CD4-positive, CD25-positive, alpha-beta regulatory T cell (primary cell): Measurements from ENCODE around the gene TMEM259. TPM values are rescaled to one million over a fixed set of nuclear protein-coding genes. Genes with fewer than 3 reads are reported as not detected.
A peak's percentile ranks its signal among the peaks of the same experiment; 100 is the strongest.

ENCODE experiments used
- ATAC-seq, 2 donors: fragments of 150-1000 bp; cut with Tn5 transposase; one replicate each; pipeline ENCODE4 v1.10.0; 2021; ENCODE audit warnings: low read depth in 2 of 2, moderate number of reproducible peaks in 2 of 2, moderate library complexity in 1 of 2
- DNase-seq, 3 donors: peaks; one replicate each; pipeline versions ENCODE4 v3.0.0 to v3.0.0-alpha.2; 2012 to 2022; ENCODE audit warnings: mixed read lengths in 1 of 3
- H3K27ac ChIP-seq: one replicate; pipeline ENCODE4 v1.7.0; 2013; ENCODE audit warnings: mild to moderate bottlenecking, low read length; ENCODE audit not compliant: insufficient read depth, poor library complexity, severe bottlenecking
- H3K27me3 ChIP-seq: one replicate; pipeline ENCODE4 v1.7.0; 2013; ENCODE audit warnings: low read length; ENCODE audit not compliant: control insufficient read depth, insufficient read depth
- H3K36me3 ChIP-seq: one replicate; pipeline ENCODE4 v1.7.0; 2013; ENCODE audit warnings: mild to moderate bottlenecking, low read length, moderate library complexity; ENCODE audit not compliant: control insufficient read depth, insufficient read depth
- H3K4me1 ChIP-seq: 2 replicates; pipeline ENCODE4 v1.7.0; 2013; ENCODE audit warnings: mild to moderate bottlenecking, low read length; ENCODE audit not compliant: insufficient read depth, control insufficient read depth, poor library complexity, severe bottlenecking
- H3K4me3 ChIP-seq: one replicate; pipeline ENCODE4 v1.7.0; 2013; ENCODE audit warnings: low read depth, mild to moderate bottlenecking, low read length, moderate library complexity
- H3K9me3 ChIP-seq, 2 experiments: 1 replicate in 1 of 2; 2 replicates in 1 of 2; pipeline ENCODE4 v1.7.0; 2013; ENCODE audit warnings: low read length in 2 of 2, mild to moderate bottlenecking in 1 of 2, moderate library complexity in 1 of 2; ENCODE audit not compliant: control insufficient read depth in 2 of 2
- H3K27ac Mint-ChIP-seq, 3 donors: one replicate each; pipeline ENCODE4 v1.8.0; 2020 to 2022; ENCODE audit warnings: mild to moderate bottlenecking in 3 of 3, mixed read lengths in 3 of 3, moderate library complexity in 2 of 3
- H3K27me3 Mint-ChIP-seq: one replicate; pipeline ENCODE4 v1.8.0; 2022; ENCODE audit warnings: mild to moderate bottlenecking, mixed read lengths
- H3K36me3 Mint-ChIP-seq: one replicate; pipeline ENCODE4 v1.8.0; 2020; ENCODE audit warnings: mixed read lengths
- H3K4me1 Mint-ChIP-seq, 4 donors: one replicate each; pipeline ENCODE4 v1.8.0; 2020 to 2022; ENCODE audit warnings: mixed read lengths in 4 of 4, mild to moderate bottlenecking in 1 of 4
- H3K4me3 Mint-ChIP-seq, 4 donors: one replicate each; pipeline ENCODE4 v1.8.0; 2020 to 2022; ENCODE audit warnings: mild to moderate bottlenecking in 4 of 4, mixed read lengths in 4 of 4, moderate library complexity in 3 of 4
- H3K9me3 Mint-ChIP-seq, 7 donors: one replicate each; pipeline ENCODE4 v1.8.0; 2020 to 2022; ENCODE audit warnings: mixed read lengths in 7 of 7, mild to moderate bottlenecking in 3 of 7, moderate library complexity in 2 of 7
- polyA plus RNA-seq, 4 donors: library from polyadenylated mRNA; unstranded; fragments of 300-500 nt; fragmentation: Illumina TruSeq; gene quantifications; one replicate each; pipeline ENCODE4 v1.2.3, GENCODE V29; 2021
- total RNA-seq: library from RNA; stranded (reverse); gene quantifications from one replicate; pipeline ENCODE4 v1.2.3, GENCODE V29; 2022

TMEM259 gene
- 339 TPM for total RNA-seq
- 10 to 100 TPM; 51.6 to 67.1 (median 54.2) TPM for polyA plus RNA-seq

DNA sequence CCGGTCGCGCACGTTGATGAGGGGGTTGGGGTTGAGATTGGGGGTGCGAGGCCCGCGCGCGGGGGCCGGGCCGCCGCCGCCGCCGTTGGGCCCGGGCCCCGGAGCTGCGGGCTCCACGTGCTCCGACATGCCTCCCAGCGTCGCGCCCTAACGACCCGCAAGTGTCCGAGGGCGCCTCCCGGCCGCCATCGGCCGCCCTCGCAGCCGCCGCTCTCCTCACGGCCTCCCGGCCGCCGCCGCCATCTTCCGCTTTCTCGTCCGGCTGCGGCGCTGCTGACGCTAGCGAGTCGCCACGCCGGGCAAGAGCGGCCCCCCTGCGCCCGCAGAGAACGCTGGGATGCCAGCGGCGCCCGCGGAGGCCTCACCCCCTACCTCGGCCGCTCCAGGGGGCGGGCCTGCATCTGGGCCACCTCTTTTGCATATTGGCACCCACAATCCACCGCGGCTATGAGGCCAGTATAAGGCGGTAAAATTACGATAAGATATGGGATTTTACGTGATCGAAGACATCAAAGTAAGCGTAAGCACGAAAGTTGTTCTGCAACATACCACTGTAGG lies at the start of gene TMEM259:
TMEM259 (minus strand) TSS at position 256 of the 558 bp plus-strand sequence; CDS start at position 129, 127 bp downstream.
- ATAC-seq (peak; percentile 92), DNase-seq (peak; percentile 96 to 98 (median 97))
- Mint-ChIP-seq H3K4me3 (peak within 1 kb of the TSS; percentile 88 to 95 (median 94)), H3K27me3 (peaks cover 13% of the 10 kb centered on the region), H3K36me3 (no peaks in the 10 kb centered on the region), H3K4me1 (peaks cover 0 to 51% (median 18%) of the 10 kb centered on the region in 4 donors), H3K27ac (peak within 1 kb of the TSS; percentile 99 to 100 (median 99)), H3K9me3 (no peaks in the 10 kb centered on the region)
- H3K36me3 ChIP-seq = no peaks in the 10 kb centered on the region
- no peaks in the 10 kb centered on the region for H3K9me3 ChIP-seq
- peak within 1 kb of the TSS; percentile 67 for H3K4me3 ChIP-seq
- no peaks in the 10 kb centered on the region for H3K27me3 ChIP-seq
- H3K4me1 ChIP-seq = peaks cover 54% of the 10 kb centered on the region
- H3K27ac ChIP-seq = peak within 1 kb of the TSS; percentile 98

DNA sequence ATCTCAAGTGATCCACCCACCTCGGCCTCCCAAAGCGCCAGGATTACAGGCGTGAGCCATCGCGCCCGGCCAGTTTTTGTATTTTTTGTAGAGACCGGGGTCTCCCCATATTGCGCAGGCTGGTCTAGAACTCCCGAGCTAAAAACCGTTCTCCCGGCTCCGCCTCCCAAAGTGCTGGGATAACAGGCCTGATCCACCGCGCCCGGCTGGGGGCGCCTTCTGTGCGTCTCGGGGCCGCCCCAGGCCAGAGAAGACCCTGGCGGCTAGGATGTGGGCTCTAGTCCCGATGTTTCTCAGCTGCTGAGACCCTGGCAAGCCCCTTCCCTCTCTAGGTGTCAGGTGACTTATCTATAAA lies 49.6 kb upstream of the TMEM259 start:
- H3K27ac ChIP-seq = no peak overlapping the region
- H3K36me3 ChIP-seq = peaks cover 34% of the 10 kb centered on the region
- H3K36me3 Mint-ChIP-seq = peaks cover 30% of the 10 kb centered on the region

DNA sequence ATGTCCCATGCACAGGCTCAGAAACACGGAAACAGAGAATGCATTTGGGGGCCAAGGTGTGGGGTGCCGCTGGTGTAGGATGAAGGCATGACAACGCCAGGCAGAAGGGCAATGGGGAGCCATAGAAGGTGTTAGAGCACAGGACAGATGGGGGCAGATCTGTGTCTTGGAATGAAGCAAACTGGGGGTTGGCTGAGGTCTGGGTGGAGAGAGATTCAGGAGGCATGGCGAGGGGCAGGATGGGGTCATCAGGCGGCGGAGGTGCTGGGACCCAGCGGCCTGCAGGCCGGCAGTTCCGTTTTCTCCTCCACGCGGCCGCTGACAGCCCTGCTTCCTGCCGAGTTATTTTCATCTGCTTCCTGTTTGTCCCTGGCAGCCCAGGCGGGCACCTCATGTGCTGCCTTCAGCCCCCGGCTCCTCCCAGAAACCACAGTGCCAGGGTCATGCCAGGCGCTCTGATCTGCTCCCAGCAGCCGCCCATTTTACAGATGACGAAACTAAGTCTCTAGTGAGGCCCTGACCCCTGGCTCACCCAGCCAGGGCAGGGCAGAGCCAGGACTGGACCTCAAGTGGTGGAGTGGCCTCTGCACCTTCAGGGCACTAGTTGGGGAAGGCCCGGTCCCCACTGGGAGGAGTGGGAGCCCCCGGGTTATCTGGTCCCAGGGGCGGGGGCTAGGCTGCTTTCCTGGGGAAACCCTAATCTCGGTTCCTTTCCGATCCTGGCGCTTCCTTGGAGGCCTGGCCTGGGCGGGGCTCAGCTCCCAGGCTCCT lies 48.3 kb upstream of the TMEM259 start:
- H3K27me3 Mint-ChIP-seq = no peaks in the 10 kb centered on the region
- H3K36me3 Mint-ChIP-seq = peaks cover 27% of the 10 kb centered on the region
- ATAC-seq (peak; percentile 48 to 55), DNase-seq (peak; percentile 66 to 95 (median 80))
- Histone ChIP-seq H3K27ac (peak overlapping the region; percentile 96), H3K4me3 (peak overlapping the region; percentile 75), H3K27me3 (no peaks in the 10 kb centered on the region), H3K4me1 (peaks cover 84% of the 10 kb centered on the region), H3K9me3 (no peaks in the 10 kb centered on the region), H3K36me3 (peaks cover 27% of the 10 kb centered on the region)
- peaks cover 0 to 2% (median 0%) of the 10 kb centered on the region in 7 donors for H3K9me3 Mint-ChIP-seq
- H3K4me1 Mint-ChIP-seq = peaks cover 0 to 71% (median 17%) of the 10 kb centered on the region in 4 donors
- peak overlapping the region; percentile 68 to 99 (median 95) for H3K4me3 Mint-ChIP-seq
- peak overlapping the region; percentile 92 to 96 (median 95) for H3K27ac Mint-ChIP-seq

More for the DNA sequence above, 49.6 kb upstream of the TMEM259 start:
- peaks cover 0 to 65% (median 13%) of the 10 kb centered on the region in 4 donors for H3K4me1 Mint-ChIP-seq
- Histone ChIP-seq H3K4me3 (no peak overlapping the region), H3K27me3 (no peaks in the 10 kb centered on the region), H3K9me3 (no peaks in the 10 kb centered on the region), H3K4me1 (peaks cover 82% of the 10 kb centered on the region)
- H3K27me3 Mint-ChIP-seq = peaks cover 4% of the 10 kb centered on the region
- H3K27ac Mint-ChIP-seq = peak overlapping the region in 2 of 3 donors; percentile 51 to 95
- H3K9me3 Mint-ChIP-seq = peaks cover 0 to 2% (median 0%) of the 10 kb centered on the region in 7 donors
- ATAC-seq (no peak), DNase-seq (no peak)
- H3K4me3 Mint-ChIP-seq = peak overlapping the region; percentile 24 to 99 (median 58)

DNA sequence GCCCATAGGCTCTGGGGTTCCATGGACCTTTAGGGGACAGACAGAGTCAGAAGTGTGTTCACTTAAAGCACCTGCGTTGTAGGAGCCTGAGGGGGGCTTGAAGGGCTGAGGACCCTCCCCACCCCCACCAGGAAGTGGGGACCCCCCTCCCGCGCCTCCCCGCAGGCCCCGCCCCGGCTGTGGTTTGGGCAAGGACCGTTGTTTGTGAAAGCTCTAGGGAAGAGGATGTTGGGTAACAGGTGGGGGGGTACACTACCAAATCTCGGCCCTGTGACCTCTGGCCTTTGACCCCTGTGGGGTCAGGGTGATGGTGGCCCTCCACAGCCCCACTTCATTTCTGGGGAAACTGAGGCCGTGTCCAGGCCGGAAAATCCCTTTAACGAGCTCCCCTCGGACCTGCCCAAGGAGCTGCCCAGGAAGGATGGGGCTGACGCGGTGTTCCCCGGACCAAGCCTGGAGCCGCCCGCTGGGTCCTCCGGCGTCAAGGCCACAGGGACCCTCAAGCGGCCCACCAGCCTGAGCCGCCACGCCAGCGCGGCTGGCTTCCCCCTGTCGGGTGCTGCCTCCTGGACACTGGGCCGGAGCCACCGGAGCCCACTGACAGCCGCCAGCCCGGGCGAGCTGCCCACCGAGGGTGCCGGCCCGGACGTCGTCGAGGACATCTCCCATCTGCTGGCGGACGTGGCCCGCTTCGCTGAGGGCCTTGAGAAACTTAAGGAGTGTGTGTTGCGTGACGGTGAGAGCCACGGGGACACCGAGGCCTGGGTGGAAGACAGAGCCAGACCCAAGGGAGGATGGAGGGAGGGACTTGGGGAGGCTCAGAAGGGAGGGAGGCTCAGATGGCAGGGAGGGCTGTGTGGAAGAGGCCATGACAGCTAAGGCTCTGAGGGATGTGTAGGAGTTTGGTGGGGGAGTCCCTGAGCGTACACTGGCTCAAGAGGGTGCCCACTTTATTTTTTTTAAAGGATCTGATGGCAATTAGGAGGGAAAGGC lies 47.4 kb upstream of the TMEM259 start:
- Mint-ChIP-seq H3K4me3 (peak overlapping the region; percentile 92 to 99 (median 96)), H3K9me3 (peaks cover 0 to 2% (median 0%) of the 10 kb centered on the region in 7 donors), H3K36me3 (peaks cover 26% of the 10 kb centered on the region), H3K27ac (peak overlapping the region; percentile 92 to 96 (median 95)), H3K4me1 (peaks cover 0 to 69% (median 18%) of the 10 kb centered on the region in 4 donors), H3K27me3 (no peaks in the 10 kb centered on the region)
- Histone ChIP-seq H3K4me1 (peaks cover 78% of the 10 kb centered on the region), H3K27ac (peak overlapping the region; percentile 96), H3K36me3 (peaks cover 21% of the 10 kb centered on the region), H3K9me3 (no peaks in the 10 kb centered on the region), H3K4me3 (peak overlapping the region; percentile 75), H3K27me3 (no peaks in the 10 kb centered on the region)
- DNase-seq = peak; percentile 51 to 91 (median 82)
- peak; percentile 23 to 24 for ATAC-seq

DNA sequence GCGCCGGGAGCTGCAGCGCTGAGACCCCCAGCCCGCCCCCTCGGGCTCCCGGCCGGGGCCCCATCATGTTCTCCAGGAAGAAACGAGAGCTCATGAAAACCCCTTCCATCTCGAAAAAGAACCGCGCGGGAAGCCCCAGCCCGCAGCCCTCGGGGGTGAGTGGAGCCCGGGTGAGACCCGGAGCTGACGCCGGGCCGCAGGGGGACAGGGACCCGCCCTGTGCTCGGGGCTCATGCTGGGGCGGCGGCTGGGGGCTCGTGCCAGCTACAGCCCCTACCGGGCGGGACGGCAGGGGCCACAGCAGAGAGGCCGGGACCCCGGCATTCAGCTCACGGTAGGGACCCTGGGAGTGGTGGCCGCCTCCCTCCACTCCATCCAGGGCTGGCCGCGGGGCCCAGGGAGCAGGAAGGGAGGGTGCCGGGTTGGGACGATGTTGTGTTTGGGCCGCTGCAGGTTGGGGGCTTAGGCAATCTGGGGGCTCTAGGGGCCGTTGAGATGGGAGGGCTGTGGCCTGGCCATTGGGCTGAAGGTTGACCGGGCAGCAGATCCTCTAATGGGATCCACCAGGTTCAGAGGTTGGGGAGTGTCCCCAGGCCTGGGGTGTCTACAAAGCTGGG lies 46.5 kb upstream of the TMEM259 start:
- peaks cover 69% of the 10 kb centered on the region for H3K4me1 ChIP-seq
- peaks cover 18% of the 10 kb centered on the region for H3K36me3 Mint-ChIP-seq
- H3K27me3 Mint-ChIP-seq = no peaks in the 10 kb centered on the region
- H3K4me1 Mint-ChIP-seq = peaks cover 0 to 62% (median 18%) of the 10 kb centered on the region in 4 donors
- peak in 2 of 3 donors; percentile 72 to 79 for DNase-seq
- no peaks in the 10 kb centered on the region for H3K9me3 ChIP-seq
- H3K27ac ChIP-seq = peak overlapping the region; percentile 96
- H3K27ac Mint-ChIP-seq = peak overlapping the region; percentile 92 to 94 (median 94)
- H3K4me3 Mint-ChIP-seq = peak overlapping the region; percentile 92 to 99 (median 96)
- H3K4me3 ChIP-seq = peak overlapping the region; percentile 62
- H3K36me3 ChIP-seq = peaks cover 12% of the 10 kb centered on the region
- peaks cover 0 to 2% (median 0%) of the 10 kb centered on the region in 7 donors for H3K9me3 Mint-ChIP-seq
- no peaks in the 10 kb centered on the region for H3K27me3 ChIP-seq
- ATAC-seq = peak; percentile 23

DNA sequence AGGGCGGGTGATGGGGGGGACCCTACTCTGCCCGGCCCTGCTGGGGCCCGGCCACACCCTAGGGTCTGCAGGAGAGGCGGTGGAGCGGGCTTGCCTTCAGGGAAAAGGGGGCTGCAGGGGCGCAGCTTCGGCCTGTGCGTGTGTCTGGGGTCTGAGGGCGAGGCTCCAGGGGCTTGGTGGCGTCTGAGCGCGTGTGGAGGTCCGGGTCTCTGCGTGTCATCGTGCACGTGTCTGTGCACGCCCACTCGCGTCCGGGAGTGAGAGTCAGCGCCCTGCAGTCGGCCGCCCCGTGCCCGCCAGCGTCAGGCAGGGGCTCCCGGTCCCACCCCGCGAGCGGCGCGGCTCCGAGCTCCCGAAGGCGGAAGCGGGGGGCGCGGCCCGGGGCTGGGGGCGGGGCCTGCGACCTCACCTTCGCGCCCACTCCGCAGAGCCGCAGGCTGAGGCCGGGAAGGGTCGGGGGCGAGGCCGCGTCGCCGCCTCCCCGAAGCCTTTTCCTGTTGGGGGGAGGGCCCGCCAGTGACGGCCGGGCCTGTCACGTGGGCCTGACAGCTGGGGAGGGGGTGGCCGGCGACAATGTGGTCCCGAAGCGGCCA lies 45.9 kb upstream of the TMEM259 start, which contains the start of gene ARHGAP45:
ARHGAP45 (plus strand) TSS at position 420 of the 593 bp plus-strand sequence. CDS start 239 bp downstream, outside the sequence.
- ATAC-seq (peak; percentile 52 to 61), DNase-seq (peak; percentile 80 to 94 (median 86))
- peaks cover 63% of the 10 kb centered on the region for H3K4me1 ChIP-seq
- Mint-ChIP-seq H3K4me1 (peaks cover 0 to 56% (median 17%) of the 10 kb centered on the region in 4 donors), H3K4me3 (peak within 1 kb of the TSS; percentile 92 to 99 (median 96)), H3K36me3 (peaks cover 13% of the 10 kb centered on the region), H3K27ac (peak within 1 kb of the TSS; percentile 92 to 94 (median 94)), H3K27me3 (no peaks in the 10 kb centered on the region), H3K9me3 (peaks cover 0 to 2% (median 0%) of the 10 kb centered on the region in 7 donors)
- H3K27ac ChIP-seq = peak within 1 kb of the TSS; percentile 96
- peaks cover 8% of the 10 kb centered on the region for H3K36me3 ChIP-seq
- no peaks in the 10 kb centered on the region for H3K9me3 ChIP-seq
- peak within 1 kb of the TSS; percentile 62 for H3K4me3 ChIP-seq
- H3K27me3 ChIP-seq = no peaks in the 10 kb centered on the region
